Peyer's patch (tissue), 4 donors: ENCODE data around the gene SPATS2.

Source experiments
- POLR2A ChIP-seq, 2 donors: fragments of 450-650 bp; IDR thresholded peaks; one replicate each; pipeline ENCODE4 v1.5.1; 2017; ENCODE audit warnings: antibody characterized with exemption in 2 of 2, mild to moderate bottlenecking in 2 of 2, moderate library complexity in 2 of 2
- TF ChIP-seq, protein P1 (sequence below), 6 experiments: fragments of 450-650 bp in 4 of 6; fragments of 200-600 bp in 2 of 6; sonication (generic) in 1 of 6; IDR thresholded peaks; one replicate each; pipeline ENCODE4 v1.5.1; 2017 to 2019; ENCODE audit warnings: antibody characterized with exemption in 6 of 6, mild to moderate bottlenecking in 3 of 6, moderate library complexity in 1 of 6

DNA sequence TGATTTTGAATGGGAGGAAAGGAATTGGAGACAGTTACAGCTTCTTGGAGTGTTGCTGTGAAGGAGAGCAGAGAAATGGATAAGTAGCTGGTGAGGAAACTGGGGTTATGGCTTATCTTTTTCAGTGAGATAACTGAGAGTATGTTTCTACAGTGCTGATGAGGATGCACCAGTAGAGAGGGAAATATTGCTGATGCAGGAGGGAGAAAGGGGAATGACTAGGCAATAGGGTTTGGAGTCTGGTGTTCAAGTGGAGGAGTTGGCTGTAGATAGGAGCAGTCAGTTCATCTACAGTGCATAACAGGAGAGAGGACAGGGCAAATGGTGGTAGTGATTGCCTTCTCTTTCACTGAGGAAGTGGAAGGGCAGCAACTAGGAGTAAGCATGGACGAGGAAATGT lies 33.0 kb downstream of the SPATS2 start:
- TF ChIP-seq POLR2A (IDR thresholded peaks at IDR 0.05): no peak
- TF ChIP-seq, protein P1, sequence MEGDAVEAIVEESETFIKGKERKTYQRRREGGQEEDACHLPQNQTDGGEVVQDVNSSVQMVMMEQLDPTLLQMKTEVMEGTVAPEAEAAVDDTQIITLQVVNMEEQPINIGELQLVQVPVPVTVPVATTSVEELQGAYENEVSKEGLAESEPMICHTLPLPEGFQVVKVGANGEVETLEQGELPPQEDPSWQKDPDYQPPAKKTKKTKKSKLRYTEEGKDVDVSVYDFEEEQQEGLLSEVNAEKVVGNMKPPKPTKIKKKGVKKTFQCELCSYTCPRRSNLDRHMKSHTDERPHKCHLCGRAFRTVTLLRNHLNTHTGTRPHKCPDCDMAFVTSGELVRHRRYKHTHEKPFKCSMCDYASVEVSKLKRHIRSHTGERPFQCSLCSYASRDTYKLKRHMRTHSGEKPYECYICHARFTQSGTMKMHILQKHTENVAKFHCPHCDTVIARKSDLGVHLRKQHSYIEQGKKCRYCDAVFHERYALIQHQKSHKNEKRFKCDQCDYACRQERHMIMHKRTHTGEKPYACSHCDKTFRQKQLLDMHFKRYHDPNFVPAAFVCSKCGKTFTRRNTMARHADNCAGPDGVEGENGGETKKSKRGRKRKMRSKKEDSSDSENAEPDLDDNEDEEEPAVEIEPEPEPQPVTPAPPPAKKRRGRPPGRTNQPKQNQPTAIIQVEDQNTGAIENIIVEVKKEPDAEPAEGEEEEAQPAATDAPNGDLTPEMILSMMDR (IDR thresholded peaks at IDR 0.05): no peak
